Muscle layer of colon (tissue), 2 donors: ENCODE results near the gene MPG.

ENCODE experiments used
- H3K27ac ChIP-seq: one replicate; pipeline ENCODE4 v1.7.0; 2013; ENCODE audit warnings: low read depth, mild to moderate bottlenecking, low read length, moderate library complexity
- H3K27me3 ChIP-seq, 2 donors: one replicate each; pipeline ENCODE4 v1.7.0; 2013; ENCODE audit warnings: low read length in 2 of 2, mild to moderate bottlenecking in 2 of 2; ENCODE audit not compliant: insufficient read depth in 2 of 2, control insufficient read depth in 1 of 2
- H3K36me3 ChIP-seq: one replicate; pipeline ENCODE4 v1.7.0; 2013; ENCODE audit warnings: mild to moderate bottlenecking, low read length; ENCODE audit not compliant: insufficient read depth
- H3K4me1 ChIP-seq: one replicate; pipeline ENCODE4 v1.7.0; 2013; ENCODE audit warnings: mild to moderate bottlenecking, low read length; ENCODE audit not compliant: insufficient read depth
- H3K4me3 ChIP-seq, 2 donors: one replicate each; pipeline ENCODE4 v1.7.0; 2013; ENCODE audit warnings: low read length in 2 of 2, low read depth in 1 of 2, mild to moderate bottlenecking in 1 of 2, moderate library complexity in 1 of 2
- H3K9ac ChIP-seq: one replicate; pipeline ENCODE4 v1.7.0; 2013; ENCODE audit warnings: low read length
- H3K9me3 ChIP-seq: one replicate; pipeline ENCODE4 v1.7.0; 2013; ENCODE audit warnings: mild to moderate bottlenecking, low read length
- donor health status: abdominal sarcoma.
- donor health status: Adenocarcinoma of cecum.

The MPG gene

GRCh38 chr16:92431-93339 is 14.7 kb downstream of the MPG start:
- H3K9me3 ChIP-seq: no peaks in the 10 kb centered on the region
- no peak overlapping the region for H3K4me3 ChIP-seq
- no peak overlapping the region for H3K27ac ChIP-seq
- peaks cover 36% of the 10 kb centered on the region for H3K36me3 ChIP-seq
- no peak overlapping the region for H3K9ac ChIP-seq
- no peaks in the 10 kb centered on the region for H3K27me3 ChIP-seq
- peaks cover 19% of the 10 kb centered on the region for H3K4me1 ChIP-seq

DNA sequence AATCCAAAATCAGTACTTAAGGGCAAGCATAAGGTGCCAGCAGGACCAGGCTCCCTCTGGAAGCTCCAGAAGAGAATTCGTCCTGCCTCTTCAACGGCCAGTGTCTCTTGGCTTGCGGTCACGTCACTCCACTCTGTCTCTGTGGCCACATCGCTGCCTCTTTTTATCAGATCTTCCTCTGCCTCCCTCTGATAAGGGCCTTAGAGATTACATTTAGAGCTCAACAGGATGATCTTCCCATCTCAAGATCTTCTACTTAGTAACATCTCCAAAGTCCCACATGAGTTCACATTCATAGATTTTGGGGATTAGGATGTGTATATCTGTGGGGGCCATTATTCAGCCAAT is 16.9 kb downstream of the MPG start:
- Histone ChIP-seq H3K4me3 (no peak overlapping the region), H3K27me3 (no peaks in the 10 kb centered on the region), H3K36me3 (peaks cover 24% of the 10 kb centered on the region), H3K9me3 (no peaks in the 10 kb centered on the region), H3K4me1 (peaks cover 19% of the 10 kb centered on the region), H3K9ac (no peak overlapping the region), H3K27ac (no peak overlapping the region)

DNA sequence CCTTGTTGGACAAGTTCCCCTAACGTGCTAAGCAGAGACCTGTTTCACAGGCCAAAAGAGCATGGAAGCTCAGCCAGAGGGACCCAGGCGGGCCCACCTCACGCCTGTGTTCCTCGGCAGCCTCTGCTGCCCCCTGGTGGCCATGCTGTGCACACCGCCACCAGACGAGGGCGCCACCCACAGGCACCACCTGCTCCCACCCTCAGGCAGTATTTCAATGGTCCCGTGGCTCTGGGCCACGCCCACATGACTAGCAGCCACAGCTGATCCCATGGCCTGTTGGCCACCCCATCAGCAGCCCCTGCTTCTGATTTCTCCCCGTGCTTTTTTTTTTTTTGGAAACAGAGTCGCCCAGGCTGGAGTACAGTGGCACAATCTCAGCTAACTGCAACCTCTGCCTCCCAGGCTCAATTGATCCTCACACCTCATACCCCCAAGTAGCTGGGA is 18.9 kb downstream of the MPG start:
- Histone ChIP-seq H3K27ac (no peak overlapping the region), H3K9me3 (no peaks in the 10 kb centered on the region), H3K27me3 (no peaks in the 10 kb centered on the region), H3K4me3 (no peak overlapping the region), H3K36me3 (peaks cover 16% of the 10 kb centered on the region), H3K4me1 (peaks cover 12% of the 10 kb centered on the region), H3K9ac (no peak overlapping the region)

DNA sequence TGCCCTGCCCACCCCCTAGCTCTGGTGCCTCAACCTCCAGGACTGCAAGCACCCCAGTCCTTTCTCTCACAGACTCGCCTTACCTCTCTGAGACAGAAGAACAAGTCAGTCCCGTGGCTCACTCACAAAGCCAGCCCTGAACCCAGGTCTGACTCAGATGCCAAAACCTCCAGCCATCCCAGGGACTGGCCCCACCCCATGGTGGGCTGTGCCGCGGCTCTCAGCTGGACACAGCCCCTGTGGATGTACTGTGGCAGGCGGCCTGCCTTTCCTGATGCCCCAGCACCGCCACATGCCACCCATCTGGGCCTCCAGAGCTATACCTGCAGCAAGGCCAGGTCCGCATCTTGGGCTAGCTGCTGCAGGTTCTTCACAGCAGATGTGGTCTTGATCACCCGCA is 19.8 kb downstream of the MPG start:
- H3K4me1 ChIP-seq: peaks cover 10% of the 10 kb centered on the region
- H3K9me3 ChIP-seq: no peaks in the 10 kb centered on the region
- no peak overlapping the region for H3K4me3 ChIP-seq
- no peak overlapping the region for H3K27ac ChIP-seq
- H3K36me3 ChIP-seq: peaks cover 16% of the 10 kb centered on the region
- no peak overlapping the region for H3K9ac ChIP-seq
- no peaks in the 10 kb centered on the region for H3K27me3 ChIP-seq

DNA sequence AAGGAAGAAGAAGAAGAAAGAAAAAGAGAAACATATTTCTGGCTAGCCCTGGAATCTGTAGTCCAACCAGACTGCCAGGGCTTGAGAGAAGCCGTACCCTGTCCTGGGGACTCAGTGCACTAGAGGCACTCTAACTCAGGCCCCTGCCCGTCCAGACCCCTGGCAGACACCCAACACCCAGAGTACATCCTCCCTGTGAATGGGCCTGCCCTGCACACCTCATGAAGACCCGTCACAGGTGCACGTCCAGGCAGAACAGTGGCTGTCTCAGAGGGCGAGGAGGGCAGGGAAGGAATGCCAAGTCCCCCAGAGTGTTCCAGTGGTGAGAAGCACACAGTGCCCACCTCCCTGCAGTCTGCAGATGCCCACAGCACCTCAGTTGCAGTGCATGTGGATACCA is 23.0 kb downstream of the MPG start:
- Histone ChIP-seq H3K9me3 (no peaks in the 10 kb centered on the region), H3K27me3 (no peaks in the 10 kb centered on the region), H3K4me3 (no peak overlapping the region), H3K4me1 (peaks cover 10% of the 10 kb centered on the region), H3K9ac (no peak overlapping the region), H3K27ac (no peak overlapping the region), H3K36me3 (peaks cover 20% of the 10 kb centered on the region)

DNA sequence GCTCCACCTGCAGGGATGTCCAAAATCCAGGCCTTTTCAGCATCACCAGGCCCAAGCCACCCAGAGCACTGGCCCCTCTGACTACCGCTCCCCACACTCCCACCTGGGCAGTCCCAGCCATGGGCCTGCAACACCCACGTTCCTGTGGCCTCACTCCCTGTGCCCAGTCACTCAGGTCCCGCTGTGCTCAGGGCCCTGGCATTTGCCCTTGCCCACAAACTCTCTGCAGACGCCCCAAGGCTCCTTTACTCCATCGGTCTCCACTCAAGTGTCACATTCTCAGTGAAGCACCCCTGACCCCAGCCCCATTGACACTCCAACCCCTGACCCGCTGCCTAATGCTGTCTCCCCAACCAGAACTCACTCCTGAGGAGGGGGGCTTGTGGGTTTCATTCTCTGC is 23.6 kb downstream of the MPG start:
- Histone ChIP-seq H3K27me3 (no peaks in the 10 kb centered on the region), H3K36me3 (peaks cover 21% of the 10 kb centered on the region), H3K9me3 (no peaks in the 10 kb centered on the region), H3K27ac (peak overlapping the region; percentile 1), H3K9ac (no peak overlapping the region), H3K4me3 (no peak overlapping the region), H3K4me1 (peaks cover 10% of the 10 kb centered on the region)

DNA sequence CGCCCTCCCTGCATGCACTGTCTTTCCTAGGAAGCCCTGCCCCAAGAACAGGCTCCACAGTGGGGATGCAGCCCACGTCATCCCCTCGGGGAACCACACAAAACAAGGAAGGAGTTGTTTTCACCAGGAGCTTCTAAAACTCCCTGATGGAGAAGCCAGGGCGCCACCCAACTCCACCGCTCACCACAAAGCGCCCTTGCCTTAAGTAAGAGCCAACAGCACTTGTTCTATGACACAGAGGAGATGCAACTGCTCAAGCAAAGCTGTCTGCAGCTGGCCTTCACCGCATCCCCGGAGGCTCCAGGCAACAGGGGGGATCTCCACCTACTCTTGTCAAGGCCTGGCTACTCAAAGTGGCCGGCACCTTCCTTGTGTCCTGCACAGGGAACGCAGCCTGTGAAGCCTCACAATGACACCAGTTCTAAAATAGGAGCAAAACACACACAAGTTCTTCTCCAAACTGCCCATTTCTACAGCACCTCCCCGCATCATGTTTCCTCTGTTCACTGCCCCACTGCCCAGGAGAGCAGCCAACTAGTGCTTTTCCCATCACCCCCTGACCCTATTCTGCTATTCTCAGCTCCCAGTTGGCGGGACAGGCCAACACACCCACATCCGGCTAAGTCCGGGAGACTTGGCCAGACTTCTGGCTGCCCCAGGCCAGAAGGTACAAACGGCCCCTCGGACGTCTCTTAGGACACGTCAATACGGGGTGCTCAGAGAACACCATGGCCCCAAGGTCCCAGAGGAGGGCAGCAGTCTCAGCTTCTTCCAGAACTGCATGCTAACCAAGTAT is 24.2 kb downstream of the MPG start:
- no peaks in the 10 kb centered on the region for H3K9me3 ChIP-seq
- H3K36me3 ChIP-seq: peaks cover 21% of the 10 kb centered on the region
- no peak overlapping the region for H3K27ac ChIP-seq
- H3K4me1 ChIP-seq: peaks cover 7% of the 10 kb centered on the region
- H3K27me3 ChIP-seq: no peaks in the 10 kb centered on the region
- no peak overlapping the region for H3K9ac ChIP-seq
- no peak overlapping the region for H3K4me3 ChIP-seq

- Histone ChIP-seq H3K27ac (no peak overlapping the region), H3K36me3 (peaks cover 18% of the 10 kb centered on the region), H3K9ac (no peak overlapping the region), H3K9me3 (no peaks in the 10 kb centered on the region), H3K4me3 (no peak overlapping the region), H3K4me1 (peaks cover 4% of the 10 kb centered on the region), H3K27me3 (no peaks in the 10 kb centered on the region)
These were observed 26.3 kb downstream of the MPG start for GRCh38 chr16:104355-104754.

DNA sequence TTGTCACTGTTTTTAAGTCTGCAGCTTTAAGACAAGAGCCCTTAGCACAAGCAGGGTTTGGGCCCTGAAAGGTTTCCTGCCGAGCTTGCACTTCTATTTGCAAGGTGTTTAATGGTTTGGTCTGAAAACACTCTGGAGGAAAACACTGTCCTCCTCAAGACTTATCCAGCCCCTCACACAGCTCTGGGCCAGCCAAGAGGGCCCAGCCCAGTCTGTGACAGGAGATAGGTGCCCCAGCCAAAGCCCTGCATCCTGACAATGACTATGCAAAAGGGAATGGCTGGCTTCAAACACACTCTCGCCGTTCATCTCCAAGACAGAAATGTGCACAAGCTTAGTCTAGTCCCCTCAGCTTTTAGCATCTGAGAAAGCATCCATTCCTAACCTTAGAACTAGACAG is 26.9 kb downstream of the MPG start:
- no peak overlapping the region for H3K9ac ChIP-seq
- H3K9me3 ChIP-seq: no peaks in the 10 kb centered on the region
- peaks cover 4% of the 10 kb centered on the region for H3K4me1 ChIP-seq
- peaks cover 22% of the 10 kb centered on the region for H3K36me3 ChIP-seq
- no peaks in the 10 kb centered on the region for H3K27me3 ChIP-seq
- no peak overlapping the region for H3K4me3 ChIP-seq
- no peak overlapping the region for H3K27ac ChIP-seq

DNA sequence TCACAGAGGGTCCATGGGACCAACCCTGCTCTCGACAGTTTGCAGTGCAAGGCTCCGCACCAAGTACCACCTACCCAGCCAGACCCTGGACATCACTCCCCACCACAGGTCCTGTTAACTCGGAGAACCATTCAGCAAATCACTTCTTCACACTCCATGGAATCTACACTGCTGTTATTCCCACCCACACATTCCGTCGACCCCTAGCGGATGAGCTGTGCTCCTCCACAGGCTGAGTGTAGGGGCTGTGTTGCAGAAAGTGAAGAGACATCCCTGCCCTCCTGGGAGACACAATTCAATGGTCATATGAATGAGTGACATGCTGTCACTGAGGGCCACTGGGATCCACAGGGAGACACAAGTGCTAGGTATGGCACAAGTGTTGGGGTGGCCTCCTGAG is 27.5 kb downstream of the MPG start:
- Histone ChIP-seq H3K36me3 (peaks cover 22% of the 10 kb centered on the region), H3K9me3 (no peaks in the 10 kb centered on the region), H3K4me3 (no peak overlapping the region), H3K4me1 (peaks cover 4% of the 10 kb centered on the region), H3K27ac (no peak overlapping the region), H3K9ac (no peak overlapping the region), H3K27me3 (no peaks in the 10 kb centered on the region)

DNA sequence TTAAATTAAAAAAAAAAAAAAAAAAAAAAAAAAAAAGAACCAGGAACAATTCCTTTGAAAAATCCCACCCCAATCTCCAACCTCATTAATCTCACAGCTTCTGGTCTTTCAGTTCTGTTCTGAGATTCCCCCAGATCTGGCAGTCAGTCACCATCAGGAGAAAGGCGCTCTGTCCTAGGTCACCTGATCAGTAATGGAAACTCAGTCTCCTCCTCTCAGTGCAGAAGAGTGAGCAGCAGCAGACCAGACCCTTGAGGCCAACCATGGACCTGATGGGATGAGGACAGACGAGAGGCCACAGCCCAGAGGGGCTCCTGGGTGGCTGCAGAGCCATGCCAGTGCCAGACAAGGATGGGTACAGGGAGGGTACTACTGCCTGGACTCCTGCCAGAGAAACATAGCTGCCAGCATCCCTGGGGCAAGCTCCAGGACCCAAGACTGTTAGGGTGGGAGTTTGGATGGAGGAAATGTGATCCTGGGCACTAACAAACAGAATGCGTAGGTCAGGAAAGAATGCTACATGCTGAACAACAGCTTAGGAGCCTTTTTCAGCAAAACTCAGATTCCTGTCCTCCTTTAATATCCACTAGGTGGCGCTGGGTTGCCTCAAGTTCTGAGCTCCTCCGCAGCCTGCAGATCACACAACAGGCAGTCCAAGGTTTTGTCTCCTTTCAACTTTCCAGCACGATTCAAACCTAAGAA is 28.7 kb downstream of the MPG start:
- H3K36me3 ChIP-seq: peaks cover 26% of the 10 kb centered on the region
- no peak overlapping the region for H3K27ac ChIP-seq
- H3K27me3 ChIP-seq: no peaks in the 10 kb centered on the region
- H3K9ac ChIP-seq: no peak overlapping the region
- no peak overlapping the region for H3K4me3 ChIP-seq
- peaks cover 4% of the 10 kb centered on the region for H3K4me1 ChIP-seq
- no peaks in the 10 kb centered on the region for H3K9me3 ChIP-seq
